Stimulated activated naive CD8-positive, alpha-beta T cell treated with anti-CD3 and anti-CD28 coated beads, Interleukin-15, Interleukin-2, amounts not matched to agents 100 U/mL and 50 U/mL, for 24 hours (primary cell): ENCODE data around the gene PLEKHM2.

Experiments
- ATAC-seq: fragments of 150-1000 bp; cut with Tn5 transposase; one replicate; pipeline ENCODE4 v1.10.0; 2021
- DNase-seq: peaks from one replicate; pipeline ENCODE4 v3.0.0; 2021

PLEKHM2 gene

DNA sequence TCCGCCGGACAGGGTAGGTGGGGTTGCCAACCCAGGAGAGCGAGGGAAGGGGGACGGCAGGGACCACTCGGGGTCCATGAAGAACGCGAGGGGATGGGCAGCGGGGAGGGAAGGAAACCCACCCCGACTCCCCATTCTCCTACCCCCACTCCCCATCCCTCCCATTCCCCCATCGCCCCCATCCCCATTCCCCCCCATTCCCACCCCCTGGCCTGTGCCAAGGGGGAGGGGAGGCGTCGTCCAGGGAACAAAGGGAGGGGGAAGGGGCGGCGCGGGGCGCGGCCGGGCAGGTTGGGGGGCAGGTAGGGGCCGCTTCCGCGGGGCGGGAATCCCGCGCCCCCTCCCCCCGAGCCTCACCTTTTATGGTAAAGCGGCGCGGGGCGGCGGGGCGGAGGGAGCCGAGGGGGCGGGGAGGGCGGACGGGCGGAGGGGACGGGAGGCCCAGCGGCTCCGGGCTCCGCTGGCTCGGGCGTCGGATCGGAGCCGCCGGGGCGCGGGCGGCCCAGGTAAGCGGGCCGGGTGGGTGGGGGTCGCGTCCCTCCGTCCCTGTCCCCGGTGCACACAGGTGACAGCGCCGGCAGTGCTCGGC is 74.3 kb downstream of the PLEKHM2 start, which contains the start of gene FBLIM1:
Gene FBLIM1, plus strand, starts transcription at position 453 of the 589 bp plus-strand sequence. CDS start 6,189 bp downstream, outside the sequence.
- ATAC-seq, result peak; percentile 17
- DNase-seq, result no peak

DNA sequence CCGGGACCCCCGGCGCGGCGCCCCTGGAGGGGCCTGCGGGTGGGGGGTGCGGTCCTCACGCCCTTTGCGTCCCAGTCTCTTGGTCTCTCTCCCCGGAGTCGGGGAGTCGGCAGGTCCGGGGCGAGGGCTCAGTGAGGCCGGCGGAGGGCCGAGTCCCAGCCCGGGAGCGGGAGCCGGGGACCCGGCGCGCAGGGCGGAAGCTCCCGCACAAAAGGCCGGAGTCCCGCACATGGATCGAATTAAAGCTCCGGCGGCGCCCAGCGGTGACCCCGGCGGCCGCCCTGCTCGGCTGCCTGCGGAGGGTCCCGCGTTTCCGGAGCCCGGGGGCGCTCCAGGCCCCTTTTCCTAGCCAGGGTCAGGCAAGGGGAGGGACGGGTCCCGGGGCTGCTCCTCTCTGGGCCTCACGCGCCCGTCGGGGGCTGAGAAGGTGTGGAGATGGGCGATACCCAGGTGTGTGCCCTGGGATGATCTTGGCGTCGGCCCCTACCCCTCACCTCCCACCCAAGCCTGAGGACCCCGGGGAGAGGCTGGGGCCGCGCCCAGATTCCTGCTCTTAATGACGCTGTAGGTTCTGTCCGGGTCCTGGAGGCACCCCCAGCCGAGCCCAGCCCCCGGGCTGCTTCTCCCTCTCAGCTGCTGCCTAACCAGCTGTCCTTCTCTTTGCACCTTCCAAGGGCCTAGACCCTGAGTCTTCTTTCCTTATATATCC is 75.0 kb downstream of the PLEKHM2 start:
- no peak for ATAC-seq
- no peak for DNase-seq

DNA sequence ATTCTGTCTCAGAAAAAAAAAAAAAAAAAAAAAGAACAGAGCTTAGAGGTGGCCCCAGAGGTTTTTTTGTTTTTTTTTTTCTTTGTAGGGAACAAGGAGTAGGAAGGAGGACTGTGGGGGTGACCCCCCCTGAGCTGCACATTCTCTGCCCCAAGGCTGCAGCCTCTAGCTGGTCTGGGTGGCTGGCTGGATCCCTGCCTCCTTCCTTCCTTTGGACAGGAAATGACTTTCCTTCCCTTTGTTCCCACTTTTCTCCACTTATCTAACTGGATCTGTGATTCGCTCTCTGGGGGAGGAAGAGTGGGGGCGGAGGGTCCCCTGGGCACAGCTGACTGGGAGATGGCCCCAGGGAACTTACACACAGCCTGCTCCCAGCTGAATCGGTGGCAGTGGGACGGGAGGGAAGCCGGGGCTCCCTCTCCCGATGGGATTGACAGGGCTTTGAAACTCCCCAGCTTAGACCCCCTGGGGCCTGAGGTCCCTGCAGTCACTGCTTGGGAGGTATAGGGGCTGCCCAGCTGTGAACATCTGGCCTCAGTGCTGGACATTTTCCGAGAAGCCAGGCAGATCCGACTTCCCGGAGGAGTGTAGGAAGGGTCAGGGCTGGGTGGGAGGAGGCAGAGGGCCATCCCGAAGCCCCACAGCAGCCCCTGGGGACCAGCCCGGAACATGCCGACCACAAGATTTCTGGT is 76.5 kb downstream of the PLEKHM2 start:
- no peak for ATAC-seq
- DNase-seq, result no peak

DNA sequence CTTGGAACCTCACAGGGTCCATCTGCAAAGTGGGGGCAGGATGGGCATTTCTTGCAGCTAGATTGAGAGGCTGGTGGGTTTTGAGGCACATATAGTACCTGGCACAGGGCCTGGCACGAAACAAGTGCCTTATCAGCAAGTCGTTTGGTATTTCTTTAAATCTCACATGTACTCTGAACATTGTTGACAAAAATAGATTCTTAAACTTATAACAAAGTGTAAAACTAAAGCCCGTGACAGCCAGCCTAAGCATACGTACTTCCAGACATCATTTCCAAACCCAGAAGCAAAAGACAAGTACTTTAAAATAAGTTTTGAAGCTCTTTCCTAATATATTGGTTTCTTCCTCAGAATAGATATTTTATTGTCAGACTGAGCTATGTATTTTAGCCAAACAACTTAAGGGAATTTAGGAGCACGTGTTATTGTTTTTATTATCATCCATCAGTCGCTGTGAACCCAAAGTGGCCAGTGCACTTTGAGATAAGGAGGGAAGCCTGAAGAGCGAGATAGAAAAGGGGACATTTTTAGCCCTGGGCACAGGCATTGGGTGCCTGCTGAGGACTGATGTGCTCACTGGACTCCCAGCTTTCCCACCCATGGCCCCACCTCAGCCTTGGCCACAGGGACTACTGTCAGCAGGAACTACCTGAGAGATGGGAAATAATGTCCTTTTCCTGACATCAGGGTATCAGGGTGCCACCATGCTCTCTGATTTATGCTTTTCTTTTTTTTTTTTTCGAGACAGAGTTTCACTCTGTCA is 77.4 kb downstream of the PLEKHM2 start:
- DNase-seq, result no peak
- no peak for ATAC-seq

DNA sequence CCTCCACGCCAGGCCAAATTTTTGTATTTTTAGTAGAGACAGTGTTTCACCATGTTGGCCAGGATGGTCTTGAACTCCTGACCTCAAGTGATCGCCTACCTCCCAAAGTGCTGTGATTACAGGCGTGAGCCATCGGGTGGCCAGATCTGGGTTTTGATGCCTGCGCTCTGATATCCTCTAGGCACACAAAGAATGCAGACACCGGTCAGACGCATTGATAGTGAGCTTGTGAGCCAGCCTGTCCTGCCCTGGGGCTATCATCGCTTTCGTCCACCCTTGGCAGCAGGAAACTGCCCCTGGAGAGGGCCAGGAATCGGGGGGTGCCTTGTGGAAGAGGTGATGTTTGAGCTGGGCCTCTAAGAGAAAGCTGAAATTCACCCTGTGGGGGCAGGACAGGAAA is 78.4 kb downstream of the PLEKHM2 start:
- DNase-seq, result no peak
- ATAC-seq, result no peak

DNA sequence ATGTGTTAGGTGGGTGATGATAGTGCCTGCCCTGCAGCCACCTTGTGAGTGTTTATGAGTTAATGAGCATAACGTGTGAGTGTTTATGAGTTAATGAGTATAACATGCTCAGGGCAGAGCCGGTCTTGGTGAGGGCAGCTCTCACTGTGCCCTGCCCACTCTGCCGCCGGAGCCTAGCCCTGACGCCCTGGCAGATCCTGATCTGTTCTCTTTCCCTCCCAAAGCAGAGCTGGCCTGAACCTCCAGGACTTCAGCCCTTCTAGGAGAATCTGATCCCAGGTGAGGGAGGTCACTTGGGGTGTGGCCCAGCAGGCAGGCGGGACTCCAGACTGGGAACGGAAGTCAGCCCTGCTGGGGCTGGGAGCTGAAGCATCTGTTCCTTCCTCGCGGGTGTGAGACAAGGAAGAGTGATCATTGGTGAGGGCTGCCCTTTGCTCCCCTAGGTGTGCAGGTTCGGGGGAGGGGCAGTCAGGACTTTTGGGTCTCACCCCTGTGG is 80.2 kb downstream of the PLEKHM2 start:
- ATAC-seq (peak; percentile 20), DNase-seq (no peak)

DNA sequence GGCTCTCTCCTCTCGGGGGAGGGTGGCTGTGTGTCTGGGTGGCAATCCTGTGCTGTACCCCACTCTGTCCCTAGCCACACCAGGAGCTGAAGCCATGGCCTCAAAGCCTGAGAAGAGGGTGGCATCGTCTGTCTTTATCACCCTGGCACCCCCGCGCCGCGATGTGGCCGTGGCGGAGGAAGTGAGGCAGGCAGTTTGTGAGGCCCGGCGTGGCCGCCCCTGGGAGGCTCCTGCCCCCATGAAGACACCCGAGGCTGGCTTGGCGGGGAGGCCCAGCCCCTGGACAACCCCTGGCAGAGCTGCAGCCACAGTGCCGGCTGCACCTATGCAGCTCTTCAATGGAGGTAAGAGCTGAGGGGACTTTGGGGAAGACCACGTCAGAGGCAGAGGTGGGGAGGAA is 80.8 kb downstream of the PLEKHM2 start:
- DNase-seq, result no peak
- no peak for ATAC-seq

DNA sequence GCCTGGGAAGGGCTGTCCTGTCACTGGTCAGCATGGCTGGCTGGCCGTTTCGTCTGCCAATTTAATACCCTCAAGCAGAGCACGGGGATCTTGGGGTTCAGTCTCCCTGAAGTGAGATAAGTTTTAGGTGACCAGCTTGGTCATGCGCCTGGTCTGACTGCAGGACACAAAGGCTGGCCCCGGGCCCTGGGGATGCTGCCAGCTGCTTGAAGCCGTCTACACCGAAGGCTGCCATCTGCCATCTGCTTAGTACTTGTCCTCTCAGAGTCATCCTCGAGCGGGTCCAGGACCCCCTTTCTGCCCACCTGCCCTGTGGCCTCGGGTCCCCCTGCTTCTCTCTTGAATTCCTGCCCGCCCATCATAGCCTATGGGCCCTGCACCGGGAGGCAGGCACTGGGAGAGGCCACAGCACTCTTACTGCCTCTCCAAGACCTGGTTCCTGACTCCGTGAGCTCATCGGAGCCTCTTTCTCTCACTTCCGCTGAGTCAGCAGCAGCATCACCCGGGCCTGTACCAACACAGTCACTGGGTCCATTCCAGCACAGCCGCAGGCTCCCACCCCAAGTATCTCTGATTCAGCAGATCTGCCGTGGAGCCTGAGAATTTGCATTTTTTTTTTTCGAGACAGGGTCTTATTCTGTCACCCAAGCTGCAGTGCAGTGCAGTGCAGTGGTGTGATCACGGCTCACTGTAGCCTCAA is 81.5 kb downstream of the PLEKHM2 start:
- no peak for DNase-seq
- no peak for ATAC-seq

DNA sequence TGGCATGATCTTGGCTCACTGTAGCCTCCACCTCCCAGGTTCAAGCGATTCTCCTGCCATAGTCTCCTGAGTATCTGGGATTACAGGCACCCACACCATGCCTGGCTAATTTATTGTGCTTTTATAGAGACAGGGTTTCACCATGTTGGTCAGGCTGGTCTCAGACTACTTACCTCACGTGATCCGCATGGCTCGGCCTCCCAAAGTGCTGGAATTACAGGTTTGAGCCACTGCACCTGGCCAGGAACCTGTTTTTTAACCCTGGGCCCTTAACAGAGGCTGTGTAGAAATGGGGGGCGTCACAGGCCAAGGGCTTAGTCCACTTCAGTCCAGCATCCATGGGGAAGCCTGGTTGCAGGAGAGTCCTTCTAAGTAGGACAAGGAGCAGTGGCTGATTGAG is 83.8 kb downstream of the PLEKHM2 start:
- ATAC-seq, result no peak
- DNase-seq, result no peak

DNA sequence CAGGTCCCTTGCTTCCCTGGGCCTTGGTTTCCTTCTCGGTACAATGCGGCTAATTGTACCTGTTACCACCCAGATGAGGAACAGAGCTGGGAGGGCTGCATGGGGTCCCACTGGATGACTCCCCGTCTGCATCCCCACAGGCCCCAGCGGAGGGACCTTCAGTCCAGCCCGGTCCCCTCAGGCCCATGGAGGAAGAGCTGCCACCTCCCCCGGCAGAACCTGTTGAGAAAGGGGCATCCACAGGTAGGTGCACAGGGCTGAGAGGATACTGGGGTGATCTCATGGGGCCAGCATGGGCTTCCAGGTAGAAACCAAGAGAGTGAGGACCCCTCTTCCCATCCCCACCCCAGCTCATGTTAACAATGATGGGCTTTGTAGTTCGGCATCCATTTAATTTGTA is 84.3 kb downstream of the PLEKHM2 start:
- DNase-seq, result no peak
- ATAC-seq, result no peak

DNA sequence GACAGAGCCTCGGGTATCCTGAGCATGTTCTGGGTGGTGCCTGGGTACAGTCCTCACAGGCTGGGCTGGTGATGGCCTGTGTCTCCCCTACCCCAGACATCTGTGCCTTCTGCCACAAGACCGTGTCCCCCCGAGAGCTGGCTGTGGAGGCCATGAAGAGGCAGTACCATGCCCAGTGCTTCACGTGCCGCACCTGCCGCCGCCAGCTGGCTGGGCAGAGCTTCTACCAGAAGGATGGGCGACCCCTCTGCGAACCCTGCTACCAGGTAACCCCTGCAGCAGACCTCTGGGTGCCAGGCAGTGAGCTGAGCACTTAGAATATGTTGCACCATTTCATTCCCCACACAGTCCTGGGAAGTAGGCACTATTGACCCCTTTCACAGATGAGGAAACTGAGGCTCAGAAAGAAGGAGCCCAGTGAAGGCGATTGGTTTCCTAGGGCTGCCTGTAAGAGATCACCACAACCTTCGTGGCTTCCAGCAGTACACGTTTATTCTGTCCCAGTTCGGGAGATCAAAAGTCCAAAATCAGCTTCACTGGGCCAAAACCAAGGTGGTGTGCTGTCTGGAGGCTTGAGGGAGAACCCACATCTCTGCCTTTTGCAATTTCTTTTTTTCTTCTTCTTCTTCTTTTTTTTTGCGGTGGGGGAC is 86.3 kb downstream of the PLEKHM2 start:
- DNase-seq (no peak), ATAC-seq (no peak)

DNA sequence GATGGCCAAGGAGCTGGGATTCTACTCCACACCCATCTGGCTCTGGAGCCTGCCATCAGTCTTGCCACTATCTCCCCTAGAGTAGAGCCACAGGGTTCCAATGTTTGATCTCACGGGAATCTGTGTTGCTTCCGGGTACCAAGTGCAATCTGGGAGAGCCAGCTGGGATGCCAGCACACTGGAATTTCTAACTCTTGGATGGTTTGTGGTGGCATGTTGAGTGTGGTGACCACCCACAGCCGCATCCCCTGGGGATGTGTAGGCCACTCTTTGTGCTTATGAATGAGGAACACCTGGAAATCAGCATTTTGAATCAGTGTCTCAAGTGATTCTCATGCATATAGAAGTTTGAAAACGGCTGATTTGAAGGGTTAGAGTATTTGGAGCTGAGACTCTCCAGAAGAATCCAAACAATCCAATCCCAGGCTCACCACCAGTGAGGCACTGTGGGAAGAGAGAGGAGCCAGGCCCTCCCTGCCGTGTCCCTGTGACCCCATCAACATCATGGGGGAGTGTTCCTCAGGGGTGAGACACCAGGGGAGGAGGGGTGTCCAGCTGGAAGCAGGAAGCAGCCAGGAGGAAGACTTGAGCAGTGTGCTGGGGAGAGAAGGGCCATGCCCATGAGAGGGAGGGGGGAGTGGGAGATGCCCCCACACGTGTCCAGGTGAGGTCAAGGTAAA is 87.9 kb downstream of the PLEKHM2 start:
- DNase-seq (no peak), ATAC-seq (no peak)

DNA sequence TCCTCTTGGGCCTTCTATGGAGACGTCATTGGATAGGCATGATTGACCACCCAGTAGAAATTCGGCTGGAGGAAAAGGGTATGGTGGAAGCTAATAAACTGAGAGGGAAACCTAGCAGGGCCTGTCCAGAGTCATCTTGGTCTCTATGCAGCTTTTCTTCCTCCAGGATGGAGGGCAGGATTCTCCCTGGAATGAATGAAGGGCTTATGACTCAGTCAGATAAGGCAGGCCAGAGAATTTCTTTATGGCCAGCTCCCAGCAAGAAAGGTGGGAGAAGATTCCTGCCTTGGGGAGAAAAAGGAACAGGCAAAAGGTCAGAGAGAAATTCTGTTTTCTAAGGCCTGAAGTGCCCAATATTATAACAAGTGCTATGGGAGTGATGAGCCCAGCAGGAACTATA is 91.6 kb downstream of the PLEKHM2 start:
- ATAC-seq (no peak), DNase-seq (no peak)

DNA sequence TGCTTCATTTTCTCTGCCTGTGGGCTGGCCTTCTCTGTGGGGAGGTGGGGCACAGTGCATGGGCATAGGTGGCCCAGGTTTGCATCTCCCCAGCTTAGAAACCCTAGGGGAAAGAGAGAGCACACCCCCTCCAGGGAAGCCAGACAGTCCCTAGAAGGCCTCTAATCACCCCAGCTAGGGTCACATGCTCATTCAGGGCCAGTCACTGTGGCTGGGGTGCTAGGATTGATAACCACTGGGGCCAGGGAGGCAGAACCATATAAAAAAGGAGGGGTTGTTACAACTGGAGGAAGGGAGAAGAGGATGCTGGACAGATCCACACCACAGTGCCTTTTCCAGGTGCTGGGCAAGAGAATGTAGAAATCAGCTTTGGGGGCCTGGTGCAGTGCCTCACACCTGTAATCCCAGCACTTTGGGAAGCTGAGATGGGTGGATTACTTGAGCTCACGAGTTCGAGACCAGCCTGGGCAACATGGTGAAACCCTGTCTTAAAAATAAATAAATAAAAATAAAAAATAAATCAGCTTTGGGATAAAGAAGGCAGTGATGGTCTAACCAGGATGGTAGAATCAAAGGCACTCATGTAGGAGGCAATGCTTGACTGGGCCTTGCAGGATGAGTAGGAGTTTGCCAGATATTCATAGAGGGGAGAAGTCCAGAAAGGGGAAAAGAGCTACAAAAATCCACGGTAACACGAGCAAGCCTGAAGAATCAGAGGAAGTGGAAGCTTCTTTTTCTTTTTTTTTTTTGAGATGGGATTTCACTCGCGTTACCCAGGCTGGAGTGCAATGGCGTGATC is 94.0 kb downstream of the PLEKHM2 start:
- no peak for ATAC-seq
- DNase-seq, result no peak
